Measurements from ENCODE around the gene AZU1. TPM values are rescaled to one million over a fixed set of nuclear protein-coding genes. Genes with fewer than 3 reads are reported as not detected.

Gene AZU1
- total and polyA plus RNA-seq, 7 donors = 0.69 TPM; not detected in 6

DNA sequence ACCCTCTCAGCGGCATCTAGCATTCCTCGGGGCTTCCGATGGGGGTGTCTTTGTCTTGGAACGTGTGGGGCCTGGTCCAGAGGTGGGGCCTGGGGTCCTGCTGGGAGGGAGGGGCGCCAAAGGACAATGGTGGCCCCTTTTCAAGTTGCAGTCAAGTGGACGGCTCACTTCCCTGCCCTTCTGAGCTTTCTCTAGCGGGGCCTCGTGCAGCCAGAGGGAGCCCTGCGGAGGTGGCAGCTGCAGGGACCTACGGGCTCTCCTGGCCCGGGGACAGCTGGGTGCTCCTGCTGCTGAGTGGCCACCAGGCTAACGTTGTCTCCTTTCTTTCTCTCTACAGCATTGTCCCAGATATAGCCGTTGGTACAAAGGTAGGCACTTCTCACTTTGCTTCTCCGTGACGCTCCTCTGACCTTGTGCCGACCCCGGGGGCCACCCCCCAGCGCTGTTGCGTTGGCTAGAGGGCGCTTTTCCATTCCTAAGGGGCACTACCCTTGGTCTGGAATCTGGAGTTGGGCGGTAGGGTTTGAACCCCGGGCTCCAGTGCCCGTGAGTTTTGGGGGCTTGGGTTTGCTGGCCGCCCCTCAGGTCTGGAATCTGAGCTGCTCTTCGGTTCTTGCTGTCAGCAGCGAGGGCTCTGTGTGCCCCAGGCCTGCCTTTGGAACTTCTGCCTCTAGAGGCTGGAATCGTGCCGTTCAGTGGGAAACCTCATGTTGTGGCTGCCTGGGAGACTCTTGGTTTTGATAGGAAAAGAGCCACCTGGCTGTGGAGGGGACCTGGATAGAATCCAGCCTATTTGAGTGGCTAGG, 28.4 kb upstream of the AZU1 start:
- Histone ChIP-seq H3K4me3 (peak overlapping the region; percentile 81), H3K36me3 (ENCODE audit: insufficient read depth in 1 of 2, low read depth in 1 of 2) (peaks cover 4 to 28% of the 10 kb centered on the region in 2 donors), H3K27ac (peak overlapping the region; percentile 99), H3K4me1 (peaks cover 58% of the 10 kb centered on the region), H3K9me3 (no peaks in the 10 kb centered on the region), H3K27me3 (ENCODE audit: insufficient read depth in 3 of 3, low read length in 2 of 3) (no peaks in the 10 kb centered on the region)
- ATAC-seq (no peak), DNase-seq (peak in 1 of 2 donors; percentile 23)
- intact Hi-C loops (cut with DNase I) = no loop called here
- WGBS, 3 donors = 8 to 11% (median 9%) methylated on average over 28 of the region's 28 CpGs
- TF ChIP-seq, protein P1, sequence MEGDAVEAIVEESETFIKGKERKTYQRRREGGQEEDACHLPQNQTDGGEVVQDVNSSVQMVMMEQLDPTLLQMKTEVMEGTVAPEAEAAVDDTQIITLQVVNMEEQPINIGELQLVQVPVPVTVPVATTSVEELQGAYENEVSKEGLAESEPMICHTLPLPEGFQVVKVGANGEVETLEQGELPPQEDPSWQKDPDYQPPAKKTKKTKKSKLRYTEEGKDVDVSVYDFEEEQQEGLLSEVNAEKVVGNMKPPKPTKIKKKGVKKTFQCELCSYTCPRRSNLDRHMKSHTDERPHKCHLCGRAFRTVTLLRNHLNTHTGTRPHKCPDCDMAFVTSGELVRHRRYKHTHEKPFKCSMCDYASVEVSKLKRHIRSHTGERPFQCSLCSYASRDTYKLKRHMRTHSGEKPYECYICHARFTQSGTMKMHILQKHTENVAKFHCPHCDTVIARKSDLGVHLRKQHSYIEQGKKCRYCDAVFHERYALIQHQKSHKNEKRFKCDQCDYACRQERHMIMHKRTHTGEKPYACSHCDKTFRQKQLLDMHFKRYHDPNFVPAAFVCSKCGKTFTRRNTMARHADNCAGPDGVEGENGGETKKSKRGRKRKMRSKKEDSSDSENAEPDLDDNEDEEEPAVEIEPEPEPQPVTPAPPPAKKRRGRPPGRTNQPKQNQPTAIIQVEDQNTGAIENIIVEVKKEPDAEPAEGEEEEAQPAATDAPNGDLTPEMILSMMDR (IDR thresholded peaks at IDR 0.05) = no peak

DNA sequence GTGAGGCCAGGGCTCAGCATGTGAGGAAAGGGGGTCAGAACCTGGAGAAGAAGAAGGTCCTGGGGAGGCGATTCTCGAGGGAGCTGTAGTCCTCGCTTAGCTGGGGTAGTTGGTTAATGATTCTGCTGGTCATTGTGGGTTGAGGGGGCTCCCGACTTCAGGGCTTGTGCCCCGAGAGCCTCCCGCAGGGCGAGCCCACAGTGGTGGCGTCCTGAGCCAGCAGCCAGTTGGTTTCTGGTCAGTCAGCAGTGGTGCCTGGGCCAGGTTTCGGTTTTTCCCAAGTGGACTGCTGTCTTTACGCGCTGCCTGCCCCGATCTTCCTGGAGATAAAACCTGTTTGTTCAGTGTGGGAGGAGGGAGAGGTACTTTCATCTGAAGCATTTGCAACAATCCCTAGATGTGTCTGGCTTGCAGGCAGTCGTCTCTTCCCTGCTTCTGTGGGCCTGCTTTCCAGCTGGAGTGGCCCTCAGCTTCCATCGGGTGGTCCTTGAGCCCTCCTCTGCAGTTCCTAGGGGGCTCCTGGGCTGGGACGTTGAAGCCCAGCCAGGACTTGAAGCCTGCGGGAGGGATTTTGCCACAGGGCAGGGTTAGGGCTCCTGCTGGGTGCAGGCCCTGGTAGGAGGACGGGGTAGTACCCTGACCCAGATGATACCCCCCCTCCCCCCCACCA, 27.1 kb upstream of the AZU1 start:
- WGBS, 3 donors = 22 to 34% (median 23%) methylated on average over 17 of the region's 17 CpGs
- H3K4me1 ChIP-seq = peaks cover 54% of the 10 kb centered on the region
- H3K27me3 ChIP-seq (ENCODE audit: insufficient read depth in 3 of 3, low read length in 2 of 3) = no peaks in the 10 kb centered on the region

DNA sequence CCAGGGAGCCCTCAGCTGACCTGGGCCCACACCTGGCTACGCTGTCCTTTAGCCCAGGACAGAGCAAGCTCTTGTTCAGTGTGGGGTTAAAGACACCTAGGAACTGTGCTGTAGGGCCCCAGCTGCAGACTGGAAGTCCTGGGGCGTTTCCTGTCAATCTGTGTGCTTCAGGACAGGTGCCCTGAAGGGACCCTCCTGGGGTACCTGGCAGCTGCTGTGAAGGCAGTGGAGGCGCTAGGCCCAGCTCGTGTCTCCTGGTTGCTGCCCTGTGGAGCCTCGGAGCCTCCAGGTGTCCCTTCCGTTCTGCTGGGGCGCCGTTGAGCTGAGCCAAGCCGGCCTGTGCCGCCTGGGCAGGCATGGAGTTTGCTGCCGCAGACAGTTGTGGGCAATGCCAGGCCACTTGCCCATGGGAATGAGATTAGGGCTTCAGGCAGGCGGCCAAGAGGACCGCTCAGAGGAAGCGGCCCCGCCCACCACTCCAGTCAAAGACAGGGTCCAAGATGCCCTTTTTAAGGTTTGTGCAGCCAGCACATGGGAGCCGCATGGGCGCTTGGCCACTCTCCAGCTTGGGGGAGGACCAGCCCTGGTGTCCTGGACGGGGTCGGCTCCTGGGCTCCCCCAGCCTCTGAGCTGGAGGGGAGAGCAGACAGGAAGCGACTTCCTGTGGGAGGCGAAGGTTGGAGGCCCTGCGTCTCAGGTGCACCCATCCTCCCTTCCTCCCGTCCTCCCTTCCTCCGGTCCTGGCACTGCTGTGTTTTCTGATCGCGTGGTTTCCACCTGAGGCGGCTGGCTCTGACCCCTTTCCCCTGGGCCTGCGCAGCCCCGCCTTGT, 26.4 kb upstream of the AZU1 start:
- WGBS, 3 donors = 23 to 27% (median 23%) methylated on average over 24 to 29 of the region's 29 CpGs
- Histone ChIP-seq H3K4me3 (peak overlapping the region; percentile 81), H3K4me1 (peaks cover 46% of the 10 kb centered on the region), H3K27ac (peak overlapping the region; percentile 60), H3K36me3 (ENCODE audit: insufficient read depth in 1 of 2, low read depth in 1 of 2) (peaks cover 12 to 47% of the 10 kb centered on the region in 2 donors), H3K9me3 (no peaks in the 10 kb centered on the region), H3K27me3 (ENCODE audit: insufficient read depth in 3 of 3, low read length in 2 of 3) (no peaks in the 10 kb centered on the region)
- DNase-seq = peak; percentile 63 to 77
- no peak for ATAC-seq
- TF ChIP-seq, protein P1 (IDR thresholded peaks at IDR 0.05) = no peak
- intact Hi-C loops (cut with DNase I) = loop anchor here in 1 of 2 donors (5.0 kb wide), 1 partner anchor 229 kb away; the partner anchor contains the start of gene BSG

More for the DNA sequence above, 27.1 kb upstream of the AZU1 start:
- peak overlapping the region; percentile 81 for H3K4me3 ChIP-seq
- ATAC-seq (no peak), DNase-seq (peak in 1 of 2 donors; percentile 25)
- TF ChIP-seq, protein P1 (IDR thresholded peaks at IDR 0.05) = no peak
- H3K36me3 ChIP-seq (ENCODE audit: insufficient read depth in 1 of 2, low read depth in 1 of 2) = peaks cover 11 to 40% of the 10 kb centered on the region in 2 donors
- intact Hi-C loops (cut with DNase I) = loop anchor here in 1 of 2 donors (5.0 kb wide), 1 partner anchor 228 kb away; the partner anchor contains the start of gene BSG
- no peaks in the 10 kb centered on the region for H3K9me3 ChIP-seq
- peak overlapping the region; percentile 60 for H3K27ac ChIP-seq

DNA sequence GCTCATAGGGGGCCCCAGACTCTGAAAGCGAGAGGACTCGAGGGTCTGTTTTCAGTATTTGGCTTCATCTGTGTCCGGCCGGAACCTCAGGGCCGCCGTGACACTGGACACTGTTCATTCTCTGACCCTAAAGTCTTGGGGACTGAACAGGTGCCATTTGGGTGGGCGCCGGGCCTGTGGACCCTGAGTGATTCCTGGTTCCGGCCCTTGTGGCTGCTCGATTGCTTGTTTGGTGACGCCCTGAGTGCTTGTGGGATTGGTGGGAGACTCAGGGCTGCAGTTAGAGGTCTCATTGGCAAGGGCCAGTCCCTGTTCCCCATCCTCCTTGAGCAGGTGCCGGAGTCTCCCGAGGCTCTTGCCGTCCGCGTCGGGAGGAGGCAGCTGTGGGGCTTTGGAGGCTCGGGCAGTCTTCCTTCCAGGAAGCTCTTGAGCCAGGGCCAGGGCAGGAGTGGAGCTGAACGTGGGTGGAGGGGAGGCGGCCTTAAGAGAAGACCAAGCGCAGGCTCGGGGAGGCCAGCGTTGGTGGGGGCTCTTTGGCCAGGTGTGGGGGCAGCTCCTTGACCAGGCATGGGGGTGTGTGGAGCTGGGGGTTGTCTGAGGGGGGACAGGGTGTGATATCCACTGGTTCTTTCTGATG, 25.7 kb upstream of the AZU1 start:
- peak; percentile 62 to 72 for DNase-seq

More for the DNA sequence above, 25.7 kb upstream of the AZU1 start:
- H3K4me1 ChIP-seq = peaks cover 51% of the 10 kb centered on the region
- peak overlapping the region; percentile 81 for H3K4me3 ChIP-seq
- TF ChIP-seq, protein P1 (IDR thresholded peaks at IDR 0.05) = no peak
- intact Hi-C loops (cut with DNase I) = loop anchor here in 1 of 2 donors (5.0 kb wide), 1 partner anchor 230 kb away; the partner anchor contains the start of gene BSG
- H3K9me3 ChIP-seq = no peaks in the 10 kb centered on the region
- H3K27ac ChIP-seq = peak overlapping the region; percentile 60
- H3K27me3 ChIP-seq (ENCODE audit: insufficient read depth in 3 of 3, low read length in 2 of 3) = no peaks in the 10 kb centered on the region
- ATAC-seq = peak in 3 of 4 donors; percentile 13 to 18 (median 15)
- H3K36me3 ChIP-seq (ENCODE audit: insufficient read depth in 1 of 2, low read depth in 1 of 2) = peaks cover 15 to 55% of the 10 kb centered on the region in 2 donors
- WGBS, 3 donors = 11 to 23% (median 14%) methylated on average over 22 to 23 of the region's 23 CpGs
